HG03095 (cell line): Measurements from ENCODE around the gene CYP24A1.
A peak's percentile ranks its signal among the peaks of the same experiment; 100 is the strongest.

Source experiments
- ATAC-seq: cut with Tn5 transposase; IDR thresholded peaks from one replicate; pipeline ENCODE4 v1.9.1; 2021; ENCODE audit warnings: moderate library complexity; ENCODE audit not compliant: unreplicated experiment

CYP24A1 gene

GRCh38 chr20:54173653-54174456, at the start of gene CYP24A1:
Gene CYP24A1 (minus strand): TSS chr20:54173986. CDS start chr20:54173579, 407 bp downstream.
- ATAC-seq: no peak

- no peak for ATAC-seq
These were observed 49.5 kb upstream of the CYP24A1 start for GRCh38 chr20:54223285-54223684.

GRCh38 chr20:54221996-54222890, 48.5 kb upstream of the CYP24A1 start:
- ATAC-seq: no peak

- ATAC-seq: no peak
These were observed 47.6 kb upstream of the CYP24A1 start for GRCh38 chr20:54221353-54221752.

- no peak for ATAC-seq
These were observed 46.9 kb upstream of the CYP24A1 start for GRCh38 chr20:54220722-54221121.

- ATAC-seq: no peak
These were observed 46.1 kb upstream of the CYP24A1 start for GRCh38 chr20:54219751-54220426.

GRCh38 chr20:54218470-54218869, 44.7 kb upstream of the CYP24A1 start:
- no peak for ATAC-seq

GRCh38 chr20:54217762-54218161, 44.0 kb upstream of the CYP24A1 start:
- ATAC-seq: no peak

GRCh38 chr20:54215157-54215789, 41.5 kb upstream of the CYP24A1 start:
- no peak for ATAC-seq

GRCh38 chr20:54214566-54214965, 40.8 kb upstream of the CYP24A1 start:
- no peak for ATAC-seq

GRCh38 chr20:54212871-54213270, 39.1 kb upstream of the CYP24A1 start:
- no peak for ATAC-seq

- ATAC-seq: no peak
These were observed 38.4 kb upstream of the CYP24A1 start for GRCh38 chr20:54212226-54212625.

GRCh38 chr20:54209216-54209813, 35.5 kb upstream of the CYP24A1 start:
- ATAC-seq: no peak

GRCh38 chr20:54208548-54209176, 34.9 kb upstream of the CYP24A1 start:
- ATAC-seq: peak; percentile 3

- peak; percentile 94 for ATAC-seq
These were observed 34.2 kb upstream of the CYP24A1 start, which contains the start of gene PFDN4 for GRCh38 chr20:54207743-54208547. Gene PFDN4 (plus strand): TSS chr20:54208087. CDS start chr20:54208101, 14 bp downstream.

- ATAC-seq: no peak
These were observed 33.4 kb upstream of the CYP24A1 start for GRCh38 chr20:54207053-54207742.

GRCh38 chr20:54205450-54205849, 31.7 kb upstream of the CYP24A1 start:
- no peak for ATAC-seq

- no peak for ATAC-seq
These were observed 30.7 kb upstream of the CYP24A1 start for GRCh38 chr20:54204481-54204880.
